Activated CD4-positive, alpha-beta T cell treated with anti-CD3 and anti-CD28 coated beads, Interleukin-2, Interleukin-6, amounts not matched to agents 100 ng/mL and 50 ng/mL, durations not matched to agents 16 hours and 8 hours (primary cell): Measurements from ENCODE around the gene WNT9A.
A peak's percentile ranks its signal among the peaks of the same experiment; 100 is the strongest.

Experiments used
- DNase-seq: peaks from one replicate; pipeline ENCODE4 v3.0.0-alpha.2; 2020

The WNT9A gene

GRCh38 chr1:227939791-227940771 lies 7.7 kb downstream of the WNT9A start:
- DNase-seq: no peak

- no peak for DNase-seq
These were observed 8.6 kb downstream of the WNT9A start for GRCh38 chr1:227938911-227939790.

DNA sequence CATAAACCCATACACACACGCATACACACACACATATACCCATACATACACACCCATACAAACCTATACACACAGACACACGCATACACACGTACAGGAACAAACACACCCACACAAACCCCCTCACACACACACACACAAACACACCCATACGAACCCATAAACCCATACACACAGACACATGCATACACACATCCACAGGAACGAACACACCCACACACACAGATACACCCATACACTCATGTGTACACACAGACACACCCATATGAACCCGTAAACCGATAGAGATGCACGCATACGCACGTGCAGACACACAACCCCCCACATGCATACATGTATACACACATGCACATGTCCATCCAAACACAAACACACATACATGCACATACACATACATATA lies 9.5 kb downstream of the WNT9A start:
- no peak for DNase-seq

DNA sequence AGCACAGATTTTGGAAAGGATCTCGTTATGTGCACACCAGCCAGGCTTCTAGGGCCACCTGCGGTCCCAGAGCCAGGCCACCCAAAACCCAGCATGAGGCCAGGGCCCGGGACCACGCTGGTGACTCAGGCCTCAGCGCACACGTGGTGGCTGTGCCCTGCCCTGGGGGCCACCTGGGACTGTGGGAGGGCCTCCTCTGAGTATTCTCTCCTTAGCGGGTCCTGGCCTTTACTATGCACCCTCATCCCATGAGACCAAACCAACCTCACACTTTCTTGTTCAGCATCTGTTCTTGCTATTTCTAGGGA lies 9.9 kb downstream of the WNT9A start:
- DNase-seq: no peak

DNA sequence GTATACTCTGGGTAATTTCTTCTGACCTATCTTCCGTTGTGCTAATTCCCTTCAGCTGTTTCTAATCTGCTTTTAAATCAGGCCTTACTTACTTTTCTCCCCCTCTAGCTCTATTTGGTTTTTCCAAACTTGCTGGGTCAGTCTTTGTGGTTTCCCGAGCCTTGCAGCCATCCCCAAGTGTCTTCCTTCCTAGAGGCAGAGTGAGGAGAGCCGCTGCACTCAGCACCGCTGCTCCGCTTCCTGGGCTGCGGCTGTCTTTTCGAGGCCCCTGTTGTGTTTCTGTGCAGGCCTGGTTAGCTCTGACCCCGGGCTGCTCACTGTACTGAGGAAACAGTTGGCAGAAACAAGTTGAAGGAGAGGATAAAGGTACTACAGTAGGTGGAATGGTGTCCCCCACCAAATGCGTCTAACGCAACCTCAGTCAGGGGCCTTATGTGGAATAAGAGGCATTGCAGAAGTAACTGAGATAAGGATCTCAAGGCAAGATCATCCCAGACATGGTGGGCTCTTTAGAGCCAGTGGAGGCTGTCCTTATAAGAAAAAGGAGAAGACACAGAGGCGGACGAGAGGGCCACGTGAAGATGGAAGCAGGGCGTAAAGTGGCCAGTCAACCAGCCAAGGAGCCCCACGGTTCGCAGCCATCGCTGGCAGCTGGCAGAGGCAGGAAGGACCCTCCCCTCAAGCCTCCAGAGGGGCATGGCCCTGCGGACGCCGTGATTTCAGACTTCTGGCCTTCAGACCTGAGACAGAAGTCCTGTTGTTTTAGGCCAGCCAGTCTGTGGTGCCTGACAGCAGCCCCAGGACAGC lies 10.5 kb downstream of the WNT9A start:
- no peak for DNase-seq

- no peak for DNase-seq
These were observed 11.9 kb downstream of the WNT9A start for GRCh38 chr1:227935826-227936225.

DNA sequence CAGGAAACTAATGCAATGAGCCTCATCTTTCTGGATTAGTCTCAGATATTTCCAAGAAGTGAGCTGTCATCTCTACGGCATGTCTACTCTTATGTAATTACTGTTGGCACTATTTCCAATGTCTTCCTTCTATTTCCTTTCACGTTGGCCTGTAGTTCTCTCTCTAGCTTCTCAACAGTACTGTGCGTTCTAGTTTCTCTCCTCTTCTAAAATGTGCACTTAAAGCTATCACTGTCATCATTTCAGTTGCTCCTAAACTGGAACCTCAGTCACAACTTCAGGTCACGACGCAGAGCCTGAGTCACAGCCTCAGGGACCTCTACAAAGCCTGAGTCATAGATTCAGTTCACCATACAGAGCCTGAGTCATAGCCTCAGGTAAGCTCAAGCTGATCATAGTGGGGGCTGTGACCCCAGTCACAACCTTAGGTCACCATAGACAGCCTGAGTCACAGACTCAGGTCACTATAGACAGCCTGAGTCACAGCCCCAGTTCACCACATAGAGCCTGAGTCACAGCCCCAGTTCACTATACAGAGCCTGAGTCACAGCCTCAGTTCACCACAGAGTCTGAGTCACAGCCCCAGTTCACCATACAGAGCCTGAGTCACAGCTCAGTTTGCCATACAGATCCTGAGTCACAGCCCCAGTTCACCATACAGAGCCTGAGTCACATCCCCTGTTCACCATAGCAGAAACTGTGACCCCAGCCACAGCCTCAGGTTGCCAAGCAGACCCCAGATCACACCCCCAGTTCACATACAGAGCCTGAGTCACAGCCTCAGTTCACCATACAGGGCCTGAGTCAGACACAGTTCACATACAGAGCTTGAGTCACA lies 13.0 kb downstream of the WNT9A start:
- DNase-seq: peak; percentile 54

- DNase-seq: no peak
These were observed 17.8 kb downstream of the WNT9A start for GRCh38 chr1:227929751-227930472.

DNA sequence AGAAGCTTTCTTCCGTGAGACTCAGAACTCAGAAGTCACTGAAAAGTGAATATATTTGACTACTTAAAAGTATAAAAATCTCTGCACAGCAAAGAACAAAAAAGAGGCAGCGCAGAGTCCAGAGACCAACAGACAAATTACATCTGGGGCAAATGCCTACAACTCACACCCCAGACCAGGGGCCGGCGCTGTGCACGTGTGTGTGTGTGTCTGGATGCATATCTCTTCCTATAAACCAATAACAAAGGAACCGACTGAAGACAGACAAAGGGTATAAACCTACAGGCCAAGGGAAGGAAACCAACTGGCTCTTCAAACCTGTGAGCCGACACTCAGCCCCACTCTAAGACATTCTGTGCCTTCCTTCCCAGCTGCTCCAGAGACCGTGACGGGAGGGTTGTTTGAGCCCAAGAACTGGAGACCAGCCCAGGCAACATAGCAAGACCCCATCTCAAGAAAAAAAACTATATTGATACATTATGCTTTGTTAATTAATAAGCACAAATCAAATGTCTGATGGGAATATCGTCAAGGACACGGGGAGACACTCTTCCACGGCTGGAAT lies 18.8 kb downstream of the WNT9A start:
- no peak for DNase-seq

GRCh38 chr1:227927971-227928741 lies 19.6 kb downstream of the WNT9A start:
- no peak for DNase-seq

DNA sequence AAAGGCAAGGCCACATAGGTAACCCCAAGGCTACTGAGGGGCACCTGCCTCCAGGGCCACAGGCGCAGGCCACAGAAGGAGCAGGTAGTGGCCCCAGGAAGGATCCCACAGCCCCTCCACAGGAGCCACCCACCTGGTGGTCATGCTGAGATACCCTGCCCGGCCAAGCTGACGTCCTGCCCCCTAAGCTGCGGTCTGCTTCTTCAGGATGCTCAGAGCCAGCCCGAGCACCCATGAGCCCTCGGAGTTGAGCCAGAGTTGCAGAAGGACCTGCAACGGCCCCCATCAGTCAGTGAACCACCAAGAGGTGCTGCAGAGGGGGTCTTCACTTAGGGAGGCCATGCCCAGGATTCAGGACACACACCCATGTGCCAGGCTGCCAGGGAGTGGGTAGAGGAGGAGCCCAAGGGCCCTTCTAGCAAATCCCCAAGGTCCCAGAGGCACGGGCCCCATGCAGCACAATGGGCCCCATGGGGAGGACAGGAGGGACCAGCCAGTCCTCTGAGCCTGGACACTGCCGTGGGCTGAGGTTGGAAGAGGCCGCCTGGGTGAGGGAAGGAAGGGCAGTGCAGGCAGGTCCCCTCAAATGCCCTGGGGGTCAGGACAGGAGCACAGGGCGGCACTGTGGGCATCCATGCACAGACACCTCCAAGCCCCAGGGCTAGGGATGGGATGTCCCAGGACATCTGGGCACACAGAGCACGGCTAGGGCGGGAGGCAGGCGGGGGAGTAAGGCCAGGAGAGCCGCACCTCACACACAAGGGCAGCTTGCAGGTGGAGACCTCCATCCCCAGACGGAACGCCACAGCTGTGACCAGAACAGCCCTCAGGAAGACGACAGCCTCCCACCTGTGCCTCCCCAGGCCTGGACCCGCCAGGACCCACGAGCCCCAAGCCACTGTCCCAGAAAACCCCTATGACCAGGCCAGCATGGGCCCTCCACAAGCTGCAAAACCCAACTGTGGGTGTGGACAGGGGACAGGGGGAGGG lies 20.5 kb downstream of the WNT9A start:
- DNase-seq: no peak

- DNase-seq: no peak
These were observed 21.4 kb downstream of the WNT9A start for GRCh38 chr1:227926216-227926791.

GRCh38 chr1:227925582-227926198 lies 22.0 kb downstream of the WNT9A start:
- DNase-seq: no peak

GRCh38 chr1:227924833-227925574 lies 22.7 kb downstream of the WNT9A start:
- DNase-seq: no peak

- no peak for DNase-seq
These were observed 23.4 kb downstream of the WNT9A start for GRCh38 chr1:227924168-227924832.

GRCh38 chr1:227923353-227924167 lies 24.2 kb downstream of the WNT9A start:
- no peak for DNase-seq
